NB4 (cell line): Measurements from ENCODE around the gene METTL21C.

Experiments
- DNase-seq: peaks from one replicate; pipeline ENCODE4 v3.0.0; 2010; ENCODE audit warnings: low read depth
- H3K4me3 ChIP-seq: one replicate; pipeline ENCODE4 v1.5.1; 2011; ENCODE audit warnings: mild to moderate bottlenecking, low read depth, low read length, moderate library complexity
- MAX ChIP-seq: IDR thresholded peaks from 2 replicates; pipeline ENCODE4 v1.6.1; 2011; ENCODE audit warnings: low read depth, low read length
- MYC ChIP-seq: IDR thresholded peaks from 2 replicates; pipeline ENCODE4 v1.6.1; 2011; ENCODE audit warnings: low read depth, low read length
- POLR2A ChIP-seq: IDR thresholded peaks from 2 replicates; pipeline ENCODE4 v1.6.1; 2011; ENCODE audit warnings: mild to moderate bottlenecking; ENCODE audit not compliant: insufficient read length; ENCODE audit errors: extremely low read depth
- TF ChIP-seq, protein P1 (sequence below): IDR thresholded peaks from one replicate; pipeline ENCODE4 v1.5.1; 2012; ENCODE audit warnings: low read depth, low read length

METTL21C gene

DNA sequence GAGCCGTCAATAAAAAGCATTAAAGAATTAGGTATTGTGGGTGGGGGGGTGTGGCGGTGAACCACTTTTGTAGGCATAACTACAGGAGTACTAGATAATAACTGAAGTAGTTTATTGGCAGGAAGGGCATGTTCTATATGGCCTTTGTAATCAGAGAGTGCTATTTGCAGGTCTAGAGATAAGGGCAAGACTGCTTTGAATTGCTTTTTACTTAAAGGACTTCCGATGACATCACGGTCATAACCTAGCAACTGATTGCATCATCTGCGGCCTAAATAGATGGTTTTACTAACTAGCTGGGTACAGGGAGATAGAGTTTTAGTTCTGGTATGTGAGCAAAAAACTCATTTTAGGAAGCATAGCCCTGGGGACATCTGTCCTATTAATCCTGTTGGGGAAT is 24.7 kb downstream of the METTL21C start:
- no peak for DNase-seq
- TF ChIP-seq MYC (no peak), POLR2A (no peak), MAX (no peak)
- TF ChIP-seq, protein P1, sequence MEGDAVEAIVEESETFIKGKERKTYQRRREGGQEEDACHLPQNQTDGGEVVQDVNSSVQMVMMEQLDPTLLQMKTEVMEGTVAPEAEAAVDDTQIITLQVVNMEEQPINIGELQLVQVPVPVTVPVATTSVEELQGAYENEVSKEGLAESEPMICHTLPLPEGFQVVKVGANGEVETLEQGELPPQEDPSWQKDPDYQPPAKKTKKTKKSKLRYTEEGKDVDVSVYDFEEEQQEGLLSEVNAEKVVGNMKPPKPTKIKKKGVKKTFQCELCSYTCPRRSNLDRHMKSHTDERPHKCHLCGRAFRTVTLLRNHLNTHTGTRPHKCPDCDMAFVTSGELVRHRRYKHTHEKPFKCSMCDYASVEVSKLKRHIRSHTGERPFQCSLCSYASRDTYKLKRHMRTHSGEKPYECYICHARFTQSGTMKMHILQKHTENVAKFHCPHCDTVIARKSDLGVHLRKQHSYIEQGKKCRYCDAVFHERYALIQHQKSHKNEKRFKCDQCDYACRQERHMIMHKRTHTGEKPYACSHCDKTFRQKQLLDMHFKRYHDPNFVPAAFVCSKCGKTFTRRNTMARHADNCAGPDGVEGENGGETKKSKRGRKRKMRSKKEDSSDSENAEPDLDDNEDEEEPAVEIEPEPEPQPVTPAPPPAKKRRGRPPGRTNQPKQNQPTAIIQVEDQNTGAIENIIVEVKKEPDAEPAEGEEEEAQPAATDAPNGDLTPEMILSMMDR, result no peak
- no peak overlapping the region for H3K4me3 ChIP-seq

- TF ChIP-seq POLR2A (no peak), MAX (no peak), MYC (no peak)
- TF ChIP-seq, protein P1, result no peak
- H3K4me3 ChIP-seq, result no peak overlapping the region
- no peak for DNase-seq
Measured at GRCh38 chr13:102667911-102668310, 26.9 kb downstream of the METTL21C start.

GRCh38 chr13:102667023-102667422 is 27.8 kb downstream of the METTL21C start:
- H3K4me3 ChIP-seq, result no peak overlapping the region
- no peak for DNase-seq
- TF ChIP-seq MAX (no peak), POLR2A (no peak), MYC (no peak)
- TF ChIP-seq, protein P1, result no peak

GRCh38 chr13:102659168-102659713 is 35.6 kb downstream of the METTL21C start:
- TF ChIP-seq, protein P1, result no peak
- TF ChIP-seq POLR2A (no peak), MAX (no peak), MYC (no peak)
- no peak overlapping the region for H3K4me3 ChIP-seq
- DNase-seq, result no peak

GRCh38 chr13:102658660-102659059 is 36.2 kb downstream of the METTL21C start:
- TF ChIP-seq MAX (no peak), POLR2A (no peak), MYC (no peak)
- TF ChIP-seq, protein P1, result no peak
- no peak for DNase-seq
- no peak overlapping the region for H3K4me3 ChIP-seq

DNA sequence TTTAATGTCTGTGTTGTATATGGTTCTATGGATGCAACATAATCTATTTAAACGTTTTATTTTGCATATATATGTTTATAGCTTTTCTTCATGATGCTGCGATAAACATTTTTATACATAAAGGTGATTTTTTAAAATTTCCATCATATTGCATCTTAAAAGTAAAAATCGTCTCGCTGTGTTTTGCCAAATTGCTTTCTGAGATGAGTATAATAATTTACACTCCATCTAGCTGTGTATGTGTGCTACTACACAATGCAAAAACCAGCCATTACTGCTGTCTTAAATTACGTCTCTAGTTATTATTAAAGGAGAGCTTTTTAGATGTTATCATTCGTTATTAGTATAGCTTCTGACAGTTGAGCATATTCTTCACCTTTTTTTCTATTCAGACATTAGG is 37.2 kb downstream of the METTL21C start:
- H3K4me3 ChIP-seq, result no peak overlapping the region
- no peak for DNase-seq
- TF ChIP-seq MYC (no peak), POLR2A (no peak), MAX (no peak)
- TF ChIP-seq, protein P1, result no peak
